Measurements from ENCODE around the gene ZDHHC11.

GRCh38 chr5:858726-859125, 7.9 kb upstream of the ZDHHC11 start:
- TF ChIP-seq CTCF (IDR thresholded peaks at IDR 0.05) (no peak), POLR2A (IDR thresholded peaks at IDR 0.05) (no peak)
